ENCODE data around the gene BCAS1. TPM values are rescaled to one million over a fixed set of nuclear protein-coding genes. Genes with fewer than 3 reads are reported as not detected.

The BCAS1 gene
- total RNA-seq, 2 donors from 2014 or later: 0.10 to 0.11 TPM

DNA sequence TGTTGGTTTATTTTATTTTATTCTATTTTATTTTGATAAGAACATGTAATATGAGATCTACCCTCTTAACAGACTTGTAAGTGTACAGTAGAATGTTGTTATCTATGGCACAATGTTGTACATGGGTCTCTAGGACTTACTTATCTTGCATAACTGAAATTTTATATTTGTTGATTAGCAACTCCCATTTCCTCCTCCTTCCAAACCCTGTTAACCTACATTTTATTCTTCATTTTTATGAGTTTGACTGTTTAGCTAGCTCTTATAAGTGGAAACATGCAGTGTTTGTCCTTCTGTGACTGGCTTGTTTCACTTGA lies 37.9 kb upstream of the BCAS1 start:
- H3K36me3 Mint-ChIP-seq: no peaks in the 10 kb centered on the region
- peaks cover 6 to 7% of the 10 kb centered on the region in 2 donors for H3K27me3 Mint-ChIP-seq
- H3K27ac Mint-ChIP-seq: no peak overlapping the region
- H3K4me3 Mint-ChIP-seq: no peak overlapping the region
- DNase-seq (ENCODE audit: low spot score) (no peak), ATAC-seq (no peak)
- H3K9me3 Mint-ChIP-seq: no peaks in the 10 kb centered on the region
- peaks cover 0 to 1% of the 10 kb centered on the region in 2 donors for H3K4me1 Mint-ChIP-seq (ENCODE audit: low read depth in 2 of 2)

DNA sequence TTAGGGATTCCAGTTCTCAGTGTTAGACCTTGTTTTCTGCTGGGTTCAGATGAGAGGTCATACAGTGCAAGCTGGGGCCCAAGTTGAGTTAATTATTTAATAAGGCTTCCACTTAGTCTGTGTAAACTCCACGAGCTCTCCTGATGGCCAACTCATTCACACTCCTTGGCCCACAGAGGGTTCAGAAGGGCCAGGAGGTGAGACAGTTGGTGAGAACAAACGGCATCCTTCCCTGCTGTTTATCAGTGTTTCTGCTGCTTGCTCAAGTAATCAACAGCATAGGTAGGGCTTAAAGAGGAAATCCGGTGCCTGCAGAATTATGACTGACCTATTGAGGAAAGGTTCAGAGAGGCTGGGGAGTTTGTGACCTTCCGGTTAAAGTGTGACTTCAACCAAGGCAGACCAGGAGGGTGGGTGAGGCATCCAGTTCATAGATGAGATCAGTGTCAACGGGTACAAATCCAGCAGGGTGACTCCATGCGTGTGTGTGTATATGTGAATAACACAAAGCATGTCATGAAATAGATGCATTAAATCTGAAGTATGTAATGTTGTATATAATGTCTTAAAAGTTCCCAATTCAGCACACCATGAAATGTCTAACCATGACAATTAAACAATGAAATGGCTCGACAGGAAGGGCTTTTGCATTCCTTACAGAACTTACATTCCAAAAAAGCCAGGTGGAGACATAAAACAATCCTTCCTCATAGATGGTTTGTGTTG lies 37.4 kb upstream of the BCAS1 start:
- H3K4me1 Mint-ChIP-seq (ENCODE audit: low read depth in 2 of 2): peaks cover 0 to 2% of the 10 kb centered on the region in 2 donors
- no peak overlapping the region for H3K4me3 Mint-ChIP-seq
- H3K27ac Mint-ChIP-seq: no peak overlapping the region
- no peaks in the 10 kb centered on the region for H3K36me3 Mint-ChIP-seq
- H3K9me3 Mint-ChIP-seq: no peaks in the 10 kb centered on the region
- DNase-seq (ENCODE audit: low spot score) (no peak), ATAC-seq (no peak)
- peaks cover 6 to 7% of the 10 kb centered on the region in 2 donors for H3K27me3 Mint-ChIP-seq

DNA sequence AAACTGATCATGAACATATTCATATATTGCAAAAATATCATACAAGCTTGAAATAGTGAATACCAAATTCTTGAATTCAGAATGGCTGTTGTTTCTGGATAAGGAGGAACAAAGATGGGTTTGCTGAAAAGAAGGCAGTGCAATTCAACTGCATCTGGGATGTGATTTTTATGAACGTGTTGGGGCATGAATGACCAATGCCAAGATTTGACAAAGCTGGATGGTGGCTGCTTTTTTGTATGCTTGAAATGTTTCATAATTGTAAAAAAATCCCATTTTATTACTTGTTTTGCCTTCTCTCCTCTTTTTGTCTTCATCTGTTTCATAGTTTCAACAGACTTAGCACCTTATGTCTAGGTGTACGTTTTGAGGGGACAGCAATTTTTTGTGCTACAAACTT lies 36.8 kb upstream of the BCAS1 start:
- Mint-ChIP-seq H3K4me1 (ENCODE audit: low read depth in 2 of 2) (peaks cover 0 to 2% of the 10 kb centered on the region in 2 donors), H3K36me3 (no peaks in the 10 kb centered on the region), H3K27ac (no peak overlapping the region), H3K27me3 (peaks cover 6 to 7% of the 10 kb centered on the region in 2 donors), H3K9me3 (no peaks in the 10 kb centered on the region), H3K4me3 (no peak overlapping the region)
- no peak for DNase-seq (ENCODE audit: low spot score)
- no peak for ATAC-seq

DNA sequence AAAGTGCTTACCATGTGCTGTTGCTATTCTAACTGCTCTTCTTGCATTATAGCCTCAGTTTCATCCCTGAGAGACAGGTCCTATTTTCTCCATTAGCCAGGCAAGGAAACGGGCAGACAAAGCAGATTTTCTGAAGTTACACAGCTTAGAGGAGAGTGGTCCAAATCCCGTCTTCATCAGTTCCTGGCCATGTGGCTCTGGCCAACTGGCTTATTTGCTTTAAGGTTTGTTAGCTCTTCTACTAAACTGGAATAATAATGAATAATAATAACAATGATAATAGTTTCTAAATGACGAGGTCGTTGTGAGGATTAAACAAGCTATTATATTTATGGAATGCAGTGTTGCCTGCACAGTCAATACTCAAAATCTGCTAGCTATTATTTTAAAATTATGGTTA lies 35.8 kb upstream of the BCAS1 start:
- Mint-ChIP-seq H3K4me1 (ENCODE audit: low read depth in 2 of 2) (peaks cover 0 to 2% of the 10 kb centered on the region in 2 donors), H3K27me3 (peaks cover 6 to 7% of the 10 kb centered on the region in 2 donors), H3K9me3 (no peaks in the 10 kb centered on the region), H3K4me3 (no peak overlapping the region), H3K36me3 (no peaks in the 10 kb centered on the region), H3K27ac (no peak overlapping the region)
- ATAC-seq: no peak
- no peak for DNase-seq (ENCODE audit: low spot score)

DNA sequence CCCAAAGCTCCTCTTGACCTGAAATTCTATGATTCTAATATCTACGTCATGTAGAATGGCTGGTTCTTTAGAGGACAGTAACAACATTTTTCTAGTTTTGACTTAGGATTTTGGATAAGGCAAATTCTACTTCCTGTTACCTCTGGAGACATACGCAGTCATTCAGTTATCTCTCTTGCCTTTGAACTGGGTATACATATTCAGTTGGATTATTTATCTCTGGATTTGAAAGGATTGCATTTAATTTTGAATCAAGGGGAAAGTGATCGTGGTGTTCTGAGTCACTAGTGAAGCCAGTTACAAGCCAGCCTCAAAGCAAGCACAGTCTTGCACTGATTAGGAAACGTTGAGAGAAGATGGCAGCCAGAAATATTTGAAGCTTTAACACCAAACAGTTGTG lies 35.3 kb upstream of the BCAS1 start:
- peaks cover 6 to 7% of the 10 kb centered on the region in 2 donors for H3K27me3 Mint-ChIP-seq

DNA sequence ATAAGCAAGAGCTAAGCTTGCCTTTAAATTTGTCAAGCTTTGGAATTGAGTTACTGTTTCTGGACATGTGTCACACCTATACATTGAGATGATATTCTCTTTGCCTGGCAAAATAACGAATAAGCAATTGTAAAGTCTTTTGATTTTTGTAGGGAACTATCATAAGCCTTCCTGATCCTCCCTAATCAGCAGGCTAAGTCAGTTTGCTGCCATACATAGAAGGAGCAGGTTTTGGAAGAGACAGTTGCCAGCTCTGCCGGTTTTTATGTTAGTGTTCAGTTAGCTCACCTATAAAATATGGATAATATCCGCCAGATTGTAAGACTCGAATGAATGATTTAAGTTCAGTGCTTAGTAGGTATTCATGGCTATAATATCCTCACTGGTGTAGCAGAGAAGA lies 34.4 kb upstream of the BCAS1 start:
- Mint-ChIP-seq H3K27ac (no peak overlapping the region), H3K9me3 (no peaks in the 10 kb centered on the region), H3K4me1 (ENCODE audit: low read depth in 2 of 2) (peaks cover 0 to 2% of the 10 kb centered on the region in 2 donors), H3K36me3 (no peaks in the 10 kb centered on the region), H3K4me3 (no peak overlapping the region), H3K27me3 (peaks cover 6 to 7% of the 10 kb centered on the region in 2 donors)
- DNase-seq (ENCODE audit: low spot score) (no peak), ATAC-seq (no peak)

More for the DNA sequence above, 35.3 kb upstream of the BCAS1 start:
- ATAC-seq (no peak), DNase-seq (ENCODE audit: low spot score) (no peak)
- no peaks in the 10 kb centered on the region for H3K9me3 Mint-ChIP-seq
- no peak overlapping the region for H3K4me3 Mint-ChIP-seq
- H3K36me3 Mint-ChIP-seq: no peaks in the 10 kb centered on the region
- no peak overlapping the region for H3K27ac Mint-ChIP-seq
- H3K4me1 Mint-ChIP-seq (ENCODE audit: low read depth in 2 of 2): peaks cover 0 to 2% of the 10 kb centered on the region in 2 donors

DNA sequence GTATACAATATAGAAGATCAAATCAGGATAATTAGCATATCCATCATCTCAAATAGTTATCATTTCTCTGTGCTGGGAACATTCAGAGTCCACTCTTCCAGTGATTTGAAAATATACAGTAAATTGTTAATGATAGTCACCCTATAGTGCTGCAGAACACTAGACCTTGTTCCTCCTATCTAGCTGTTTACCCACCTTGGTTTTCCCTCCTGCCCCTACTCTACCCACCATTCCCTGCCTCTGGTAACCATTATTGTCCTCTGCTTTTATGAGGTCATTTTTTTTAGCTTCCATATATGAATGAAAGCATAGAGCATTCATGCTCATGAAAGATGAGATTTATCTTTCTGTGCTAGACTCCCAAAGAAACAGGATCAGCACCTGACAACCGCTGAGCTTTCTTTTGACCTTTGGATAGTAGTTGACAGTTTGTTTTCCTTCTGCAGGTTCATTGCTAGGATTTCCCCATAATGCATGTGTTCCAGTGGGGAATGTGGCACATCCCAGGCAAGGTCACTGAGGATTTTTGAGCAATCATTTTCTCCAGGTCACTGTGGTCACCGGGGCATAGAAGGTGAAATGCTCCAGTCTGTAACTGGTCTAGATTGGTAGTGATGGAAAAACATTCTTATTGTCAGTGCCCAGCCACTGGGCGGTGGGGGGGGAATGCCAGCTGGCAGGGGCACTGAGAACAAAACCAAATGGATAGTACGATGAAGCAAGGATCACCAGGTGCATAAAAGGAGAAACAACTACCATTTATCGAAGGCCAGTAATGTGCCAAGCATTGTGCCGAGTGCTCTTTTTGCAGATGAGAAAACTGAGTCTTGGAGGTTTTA lies 33.6 kb upstream of the BCAS1 start:
- Mint-ChIP-seq H3K9me3 (no peaks in the 10 kb centered on the region), H3K27ac (no peak overlapping the region), H3K36me3 (no peaks in the 10 kb centered on the region), H3K4me1 (ENCODE audit: low read depth in 2 of 2) (peaks cover 0 to 2% of the 10 kb centered on the region in 2 donors), H3K4me3 (no peak overlapping the region), H3K27me3 (peaks cover 6 to 7% of the 10 kb centered on the region in 2 donors)
- ATAC-seq: no peak
- DNase-seq (ENCODE audit: low spot score): no peak

DNA sequence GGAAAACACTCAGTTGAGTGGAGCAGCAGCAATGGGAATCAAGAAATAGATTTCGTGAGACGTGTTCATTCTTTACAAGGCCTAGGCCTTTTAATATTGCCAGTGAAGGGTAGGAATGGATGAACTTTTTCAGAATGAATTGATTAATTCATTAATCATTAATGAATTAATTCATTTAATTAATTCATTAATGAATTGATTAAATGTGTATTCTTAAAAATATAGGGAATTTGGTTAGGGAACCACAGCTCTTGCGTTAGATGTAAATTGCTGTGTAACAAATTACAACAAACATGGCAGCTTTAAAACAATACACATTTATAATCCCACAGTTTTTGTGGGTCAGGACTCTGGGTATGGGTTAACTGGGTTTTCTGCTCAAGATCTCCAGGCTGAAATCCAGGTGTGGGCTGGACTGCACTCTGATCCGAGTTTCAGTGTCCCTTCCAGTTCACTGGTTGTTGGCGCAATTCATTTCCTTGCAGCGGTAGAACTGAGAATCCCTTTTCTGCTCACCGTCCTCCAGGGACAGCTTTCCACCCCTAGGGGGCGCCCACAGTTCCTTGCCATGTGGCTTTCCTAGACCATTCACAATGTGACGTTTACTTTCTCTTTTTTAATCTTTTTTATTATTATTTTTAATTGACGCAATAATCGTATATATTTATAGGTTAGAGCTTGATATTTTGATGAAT lies 32.8 kb upstream of the BCAS1 start:
- Mint-ChIP-seq H3K27me3 (peaks cover 6 to 7% of the 10 kb centered on the region in 2 donors), H3K4me3 (no peak overlapping the region), H3K9me3 (no peaks in the 10 kb centered on the region), H3K27ac (no peak overlapping the region), H3K4me1 (ENCODE audit: low read depth in 2 of 2) (peaks cover 0 to 2% of the 10 kb centered on the region in 2 donors), H3K36me3 (no peaks in the 10 kb centered on the region)
- ATAC-seq (peak; percentile 73 to 77), DNase-seq (ENCODE audit: low spot score) (peak; percentile 86)

DNA sequence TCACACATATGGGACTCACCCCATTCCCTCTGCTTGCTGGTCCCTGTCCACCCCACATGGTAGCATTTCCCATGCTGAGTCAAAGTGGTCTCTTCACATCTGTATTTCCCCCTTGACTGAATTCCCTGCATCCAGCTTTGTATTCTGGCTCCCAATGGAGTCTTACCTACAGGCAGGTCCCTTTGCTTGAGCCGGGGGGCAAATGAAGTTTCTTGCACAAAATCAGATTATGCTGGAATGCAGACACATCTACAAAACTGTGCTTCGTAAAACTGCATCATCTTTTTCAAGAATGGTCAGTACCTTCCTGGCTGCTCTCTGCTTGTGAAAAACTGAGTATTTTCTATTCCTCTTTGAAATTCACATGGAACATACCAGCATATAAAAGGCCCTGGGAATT lies 32.1 kb upstream of the BCAS1 start:
- Mint-ChIP-seq H3K4me1 (ENCODE audit: low read depth in 2 of 2) (peaks cover 0 to 2% of the 10 kb centered on the region in 2 donors), H3K4me3 (no peak overlapping the region), H3K27ac (no peak overlapping the region), H3K36me3 (no peaks in the 10 kb centered on the region), H3K27me3 (peaks cover 6 to 7% of the 10 kb centered on the region in 2 donors), H3K9me3 (no peaks in the 10 kb centered on the region)
- ATAC-seq (no peak), DNase-seq (ENCODE audit: low spot score) (no peak)

DNA sequence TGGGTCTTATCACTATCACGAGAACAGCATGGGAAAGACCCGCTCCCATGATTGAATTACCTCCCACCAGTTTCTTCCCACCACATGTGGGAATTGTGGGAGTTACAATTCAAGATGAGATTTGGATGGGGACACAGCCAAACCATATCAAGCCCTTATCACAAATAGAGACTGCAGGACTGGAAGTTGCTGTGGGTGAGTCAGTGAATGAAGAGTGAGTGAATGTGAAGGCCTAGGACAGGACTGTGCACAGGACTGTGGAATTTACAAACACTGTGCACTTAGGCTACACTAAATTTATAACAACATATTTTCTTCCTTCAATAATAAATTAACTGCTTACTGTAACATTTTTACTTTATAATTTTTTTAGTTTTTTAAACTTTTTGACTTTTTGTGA lies 30.2 kb upstream of the BCAS1 start:
- Mint-ChIP-seq H3K9me3 (no peaks in the 10 kb centered on the region), H3K36me3 (no peaks in the 10 kb centered on the region), H3K4me1 (ENCODE audit: low read depth in 2 of 2) (peaks cover 0 to 7% of the 10 kb centered on the region in 2 donors), H3K4me3 (no peak overlapping the region), H3K27me3 (peaks cover 0 to 3% of the 10 kb centered on the region in 2 donors), H3K27ac (peak overlapping the region in 1 of 2 donors; percentile 19)
- ATAC-seq (no peak), DNase-seq (ENCODE audit: low spot score) (no peak)

DNA sequence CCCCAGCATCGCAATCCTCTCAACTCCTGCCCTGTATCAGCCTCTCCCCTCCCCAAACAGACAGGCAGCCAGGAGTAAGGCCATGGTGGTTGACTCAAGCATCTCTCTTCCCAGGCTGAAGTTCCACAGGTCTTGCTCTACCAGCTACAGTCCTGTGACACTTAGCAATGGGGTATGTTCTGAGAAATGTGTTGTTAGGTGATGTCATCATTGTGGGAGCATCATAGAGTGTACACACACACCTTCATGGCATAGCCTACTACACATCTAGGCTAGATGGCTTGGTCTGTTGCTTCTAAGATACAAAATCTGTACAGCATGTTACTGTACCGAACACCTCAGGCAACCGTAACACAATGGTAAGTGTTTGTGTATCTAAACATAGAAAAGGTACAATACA lies 29.5 kb upstream of the BCAS1 start:
- no peaks in the 10 kb centered on the region for H3K9me3 Mint-ChIP-seq
- peaks cover 0 to 3% of the 10 kb centered on the region in 2 donors for H3K27me3 Mint-ChIP-seq
- H3K27ac Mint-ChIP-seq: peak overlapping the region in 1 of 2 donors; percentile 19
- H3K4me3 Mint-ChIP-seq: no peak overlapping the region
- ATAC-seq (no peak), DNase-seq (ENCODE audit: low spot score) (no peak)
- peaks cover 0 to 7% of the 10 kb centered on the region in 2 donors for H3K4me1 Mint-ChIP-seq (ENCODE audit: low read depth in 2 of 2)
- no peaks in the 10 kb centered on the region for H3K36me3 Mint-ChIP-seq

DNA sequence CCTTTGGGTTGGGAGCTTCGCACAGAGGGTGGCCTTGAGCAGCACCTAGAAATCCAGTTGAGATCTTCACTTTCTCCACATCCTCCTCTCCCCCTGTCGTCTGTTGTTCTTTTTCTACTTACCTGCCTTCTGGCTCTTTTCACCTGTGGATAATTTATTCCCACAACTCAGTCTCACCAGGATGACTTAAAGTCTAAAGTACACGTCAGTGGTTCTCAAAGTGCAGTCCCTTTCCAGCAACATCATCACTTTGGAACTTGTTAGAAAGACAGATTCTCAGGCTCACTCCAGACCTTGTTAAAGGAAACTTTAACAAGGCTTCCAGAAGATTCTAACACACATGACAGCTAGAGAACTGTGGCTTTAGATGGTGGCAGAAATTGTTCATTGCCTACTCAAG lies 27.7 kb upstream of the BCAS1 start:
- Mint-ChIP-seq H3K9me3 (no peaks in the 10 kb centered on the region), H3K4me3 (no peak overlapping the region), H3K4me1 (ENCODE audit: low read depth in 2 of 2) (peaks cover 0 to 5% of the 10 kb centered on the region in 2 donors), H3K36me3 (no peaks in the 10 kb centered on the region), H3K27ac (peak overlapping the region in 1 of 2 donors; percentile 36), H3K27me3 (no peaks in the 10 kb centered on the region)
- ATAC-seq (no peak), DNase-seq (ENCODE audit: low spot score) (no peak)

DNA sequence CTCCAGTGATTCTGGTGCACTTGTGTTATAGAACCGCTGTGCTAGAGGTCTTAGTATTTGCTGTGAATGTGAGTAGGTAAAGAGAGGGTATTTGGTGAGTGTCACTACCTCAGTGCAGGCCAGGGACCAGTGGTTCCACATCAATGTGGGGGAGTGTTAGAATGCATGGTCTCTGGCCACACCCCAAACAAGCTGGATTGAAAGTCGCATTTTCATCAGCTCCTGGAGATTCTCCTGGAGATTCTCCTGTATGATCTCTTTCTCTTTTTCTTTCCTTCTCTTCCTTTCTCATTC lies 26.8 kb upstream of the BCAS1 start:
- H3K27ac Mint-ChIP-seq: peak overlapping the region in 1 of 2 donors; percentile 68
- no peaks in the 10 kb centered on the region for H3K9me3 Mint-ChIP-seq
- no peak overlapping the region for H3K4me3 Mint-ChIP-seq
- H3K27me3 Mint-ChIP-seq: no peaks in the 10 kb centered on the region
- peaks cover 0 to 5% of the 10 kb centered on the region in 2 donors for H3K4me1 Mint-ChIP-seq (ENCODE audit: low read depth in 2 of 2)
- no peaks in the 10 kb centered on the region for H3K36me3 Mint-ChIP-seq
- DNase-seq (ENCODE audit: low spot score): no peak
- ATAC-seq: peak in 1 of 2 donors; percentile 15

DNA sequence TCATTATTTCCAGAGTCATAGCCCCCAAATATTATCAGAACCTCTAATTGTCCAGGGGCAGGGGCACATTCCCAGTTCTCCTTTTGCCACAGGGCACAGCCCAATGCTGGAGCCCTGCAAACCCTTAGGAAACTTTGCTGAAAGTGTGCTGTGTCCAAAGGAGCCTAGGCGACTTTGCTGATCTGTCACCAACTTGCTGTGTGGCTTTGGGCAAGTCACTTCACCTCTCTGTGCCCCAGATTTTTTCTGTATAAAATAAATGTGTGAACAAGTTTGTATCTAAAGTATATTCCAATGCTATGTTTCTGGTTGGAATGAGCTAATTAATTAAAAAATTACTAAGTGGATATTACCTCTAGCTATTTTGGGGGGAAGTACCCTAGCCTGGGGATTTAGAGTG lies 25.4 kb upstream of the BCAS1 start:
- no peak for DNase-seq (ENCODE audit: low spot score)
- Mint-ChIP-seq H3K9me3 (no peaks in the 10 kb centered on the region), H3K36me3 (no peaks in the 10 kb centered on the region), H3K4me3 (no peak overlapping the region), H3K27ac (no peak overlapping the region), H3K4me1 (ENCODE audit: low read depth in 2 of 2) (peaks cover 0 to 5% of the 10 kb centered on the region in 2 donors), H3K27me3 (no peaks in the 10 kb centered on the region)
- ATAC-seq: no peak

Measured in natural killer cell treated with Interleukin-12 subunit alpha and Interleukin-12 subunit beta and Interleukin-15 and Interleukin-18, amount 100 ng/mL, for 72 hours (primary cell).